Mesothelial cell of epicardium (in vitro differentiated cells): Measurements from ENCODE around the gene PCNX2. TPM values are rescaled to one million over a fixed set of nuclear protein-coding genes. Genes with fewer than 3 reads are reported as not detected.

Experiments
- DNase-seq, 2 experiments: peaks; one replicate each; pipeline ENCODE4 v3.0.0; 2021; ENCODE audit warnings: low spot score in 2 of 2; ENCODE audit not compliant: unreplicated experiment in 2 of 2
- H3K27ac Mint-ChIP-seq: 2 replicates; pipeline ENCODE4 v1.8.0; 2021; ENCODE audit warnings: mixed read lengths
- H3K27me3 Mint-ChIP-seq: 2 replicates; pipeline ENCODE4 v1.8.0; 2021; ENCODE audit warnings: low read depth, mixed read lengths
- H3K36me3 Mint-ChIP-seq: 2 replicates; pipeline ENCODE4 v1.8.0; 2021; ENCODE audit warnings: mixed read lengths
- H3K4me1 Mint-ChIP-seq: 2 replicates; pipeline ENCODE4 v1.8.0; 2021; ENCODE audit warnings: mixed read lengths
- H3K4me3 Mint-ChIP-seq: 2 replicates; pipeline ENCODE4 v1.8.0; 2021; ENCODE audit warnings: mild to moderate bottlenecking, moderate library complexity, mixed read lengths
- H3K9me3 Mint-ChIP-seq: 2 replicates; pipeline ENCODE4 v1.8.0; 2021; ENCODE audit warnings: mixed read lengths
- CTCF ChIP-seq: fragments of 200-600 bp; sonication (generic); IDR thresholded peaks from one replicate; pipeline ENCODE4 v1.5.0; 2021; ENCODE audit warnings: antibody characterized with exemption; ENCODE audit not compliant: unreplicated experiment
- total RNA-seq: library from RNA; stranded (reverse); gene quantifications from 3 replicates; pipeline ENCODE4 v1.2.1, GENCODE V29; 2021

PCNX2 gene
- total RNA-seq, 1 donor from 2014 or later = 28.4 TPM

- Mint-ChIP-seq H3K27me3 (peaks cover 11% of the 10 kb centered on the region), H3K4me3 (no peak overlapping the region), H3K36me3 (peaks cover 5% of the 10 kb centered on the region), H3K27ac (no peak overlapping the region), H3K9me3 (no peaks in the 10 kb centered on the region), H3K4me1 (peaks cover 31% of the 10 kb centered on the region)
- TF ChIP-seq CTCF = no peak
- no peak for DNase-seq
These were observed 270.0 kb downstream of the PCNX2 start for GRCh38 chr1:233025567-233025966.

- no peak for TF ChIP-seq CTCF
- Mint-ChIP-seq H3K27ac (no peak overlapping the region), H3K4me1 (peaks cover 35% of the 10 kb centered on the region), H3K9me3 (no peaks in the 10 kb centered on the region), H3K4me3 (no peak overlapping the region), H3K36me3 (peaks cover 5% of the 10 kb centered on the region), H3K27me3 (peaks cover 9% of the 10 kb centered on the region)
- DNase-seq = peak in 1 of 2 experiments; percentile 48
These were observed 270.4 kb downstream of the PCNX2 start for GRCh38 chr1:233025157-233025556.

GRCh38 chr1:233024199-233024598, 271.3 kb downstream of the PCNX2 start:
- H3K4me1 Mint-ChIP-seq = peaks cover 40% of the 10 kb centered on the region
- TF ChIP-seq CTCF = no peak
- H3K9me3 Mint-ChIP-seq = no peaks in the 10 kb centered on the region
- H3K4me3 Mint-ChIP-seq = no peak overlapping the region
- DNase-seq = no peak
- peaks cover 7% of the 10 kb centered on the region for H3K36me3 Mint-ChIP-seq
- H3K27me3 Mint-ChIP-seq = peaks cover 9% of the 10 kb centered on the region
- H3K27ac Mint-ChIP-seq = no peak overlapping the region

- Mint-ChIP-seq H3K4me1 (peaks cover 42% of the 10 kb centered on the region), H3K4me3 (no peak overlapping the region), H3K27ac (no peak overlapping the region), H3K9me3 (no peaks in the 10 kb centered on the region), H3K36me3 (peaks cover 9% of the 10 kb centered on the region), H3K27me3 (peaks cover 11% of the 10 kb centered on the region)
- TF ChIP-seq CTCF = no peak
- DNase-seq = no peak
These were observed 273.3 kb downstream of the PCNX2 start for GRCh38 chr1:233022246-233022645.

GRCh38 chr1:233020426-233020825, 275.1 kb downstream of the PCNX2 start:
- no peaks in the 10 kb centered on the region for H3K9me3 Mint-ChIP-seq
- H3K4me1 Mint-ChIP-seq = peaks cover 33% of the 10 kb centered on the region
- no peak overlapping the region for H3K27ac Mint-ChIP-seq
- peaks cover 11% of the 10 kb centered on the region for H3K27me3 Mint-ChIP-seq
- no peak for TF ChIP-seq CTCF
- H3K4me3 Mint-ChIP-seq = no peak overlapping the region
- H3K36me3 Mint-ChIP-seq = peaks cover 11% of the 10 kb centered on the region
- no peak for DNase-seq

GRCh38 chr1:233019778-233020325, 275.7 kb downstream of the PCNX2 start:
- DNase-seq = no peak
- Mint-ChIP-seq H3K4me3 (no peak overlapping the region), H3K36me3 (peaks cover 12% of the 10 kb centered on the region), H3K4me1 (peaks cover 29% of the 10 kb centered on the region), H3K27me3 (peaks cover 11% of the 10 kb centered on the region), H3K27ac (no peak overlapping the region), H3K9me3 (no peaks in the 10 kb centered on the region)
- no peak for TF ChIP-seq CTCF
